HG02884 (cell line): ENCODE results near the gene CAMK2A.
"Not testable (repeated sequence)": the region's sequence is repeated elsewhere in the genome, so short reads cannot be mapped to it uniquely, and the experiment has no call there.

Experiments
- ATAC-seq: cut with Tn5 transposase; IDR thresholded peaks from one replicate; pipeline ENCODE4 v1.9.1; 2021; ENCODE audit warnings: mild to moderate bottlenecking, moderate library complexity; ENCODE audit not compliant: unreplicated experiment

CAMK2A gene

GRCh38 chr5:150239099-150239793, 50.3 kb downstream of the CAMK2A start:
- ATAC-seq, result no peak

- ATAC-seq, result no peak
Measured at GRCh38 chr5:150238646-150239045, 50.9 kb downstream of the CAMK2A start.

GRCh38 chr5:150236981-150237754, 52.4 kb downstream of the CAMK2A start:
- no peak for ATAC-seq

GRCh38 chr5:150236313-150236712, 53.3 kb downstream of the CAMK2A start:
- ATAC-seq, result no peak

- no peak for ATAC-seq
Measured at GRCh38 chr5:150235500-150235854, 54.1 kb downstream of the CAMK2A start.

- no peak for ATAC-seq
Measured at GRCh38 chr5:150234576-150235499, 54.7 kb downstream of the CAMK2A start.

GRCh38 chr5:150233706-150234105, 55.9 kb downstream of the CAMK2A start:
- ATAC-seq, result not testable (repeated sequence)

- ATAC-seq, result no peak
Measured at GRCh38 chr5:150230842-150231241, 58.7 kb downstream of the CAMK2A start.

- no peak for ATAC-seq
Measured at GRCh38 chr5:150229571-150229970, 60.0 kb downstream of the CAMK2A start.

- no peak for ATAC-seq
Measured at GRCh38 chr5:150227606-150228273, 61.8 kb downstream of the CAMK2A start.

- no peak for ATAC-seq
Measured at GRCh38 chr5:150227036-150227435, 62.5 kb downstream of the CAMK2A start.

- no peak for ATAC-seq
Measured at GRCh38 chr5:150224483-150225027, 65.0 kb downstream of the CAMK2A start.

- no peak for ATAC-seq
Measured at GRCh38 chr5:150223474-150223873, 66.1 kb downstream of the CAMK2A start.

- ATAC-seq, result no peak
Measured at GRCh38 chr5:150222906-150223305, 66.7 kb downstream of the CAMK2A start.

GRCh38 chr5:150221471-150221870, 68.1 kb downstream of the CAMK2A start:
- ATAC-seq, result no peak

- ATAC-seq, result no peak
Measured at GRCh38 chr5:150219861-150220260, 69.7 kb downstream of the CAMK2A start.

- ATAC-seq, result no peak
Measured at GRCh38 chr5:150219142-150219541, 70.4 kb downstream of the CAMK2A start.

GRCh38 chr5:150218693-150219035, 70.9 kb downstream of the CAMK2A start:
- ATAC-seq, result no peak

- ATAC-seq, result peak; percentile 78
Measured at GRCh38 chr5:150217873-150218692, 71.5 kb downstream of the CAMK2A start.

- no peak for ATAC-seq
Measured at GRCh38 chr5:150217038-150217437, 72.5 kb downstream of the CAMK2A start.
